A549 (cell line): ENCODE measurements around the gene ZDHHC18. TPM values are rescaled to one million over a fixed set of nuclear protein-coding genes. Genes with fewer than 3 reads are reported as not detected.

Experiments used
- ATAC-seq, 2 experiments: fragments of 200-7000 bp in 1 of 2; fragments of >200 bp in 1 of 2; cut with Nextera tagmentation in 1 of 2; cut with Tn5 transposase in 1 of 2; 3 replicates each; pipeline versions ENCODE4 v1.8.0 to v1.9.1; 2018 to 2020; ENCODE audit warnings: mild to moderate bottlenecking in 1 of 2, moderate library complexity in 1 of 2
- CTCF ChIA-PET: fragments of 300-600 bp; sonication (Branson Sonifier 250); formaldehyde crosslinking; extraction: SDS; loops from one replicate; lab custom pipeline; 2021; ENCODE audit warnings: antibody characterized with exemption, inconsistent platforms; lab: Yijun Ruan, JAX
- POLR2A ChIA-PET: fragments of 350-600 bp; formaldehyde crosslinking; extraction: SDS; loops from one replicate; lab custom pipeline; 2021; ENCODE audit warnings: antibody characterized with exemption, inconsistent platforms; lab: Yijun Ruan, JAX
- DNase-seq, 2 experiments: peaks; one replicate each; pipeline versions ENCODE4 v3.0.0 to v3.0.0-alpha.2; 2011 to 2016; ENCODE audit warnings: low read depth in 1 of 2, low spot score in 1 of 2
- FAIRE-seq: peaks from 2 replicates; lab custom pipeline; 2011; peaks lifted over from hg19 to GRCh38; lab: Jason Lieb, UNC
- H3K27ac ChIP-seq, 2 experiments: fragments of >200 bp; sonication (Bioruptor Twin); formaldehyde crosslinking; 3 replicates each; pipeline ENCODE4 v1.5.1; 2016 to 2017
- H3K4me1 ChIP-seq: fragments of >200 bp; sonication (Bioruptor Twin); formaldehyde crosslinking; 3 replicates; pipeline ENCODE4 v1.6.1; 2016
- H3K4me2 ChIP-seq: fragments of >200 bp; sonication (Bioruptor Twin); formaldehyde crosslinking; 3 replicates; pipeline ENCODE4 v1.6.1; 2016
- H3K4me3 ChIP-seq: fragments of >200 bp; sonication (Bioruptor Twin); formaldehyde crosslinking; 3 replicates; pipeline ENCODE4 v1.5.1; 2016
- H3K9me3 ChIP-seq: fragments of >200 bp; sonication (Bioruptor Twin); formaldehyde crosslinking; 3 replicates; pipeline ENCODE4 v1.6.1; 2016
- ATOH8 ChIP-seq: fragments of 250-450 bp; sonication (Bioruptor Pico); IDR thresholded peaks from 2 replicates; pipeline ENCODE4 v1.5.0; 2020; ENCODE audit warnings: low read depth, mild to moderate bottlenecking, moderate library complexity
- BCL3 ChIP-seq: fragments of >200 bp; sonication (Bioruptor Twin); formaldehyde crosslinking; IDR thresholded peaks from 3 replicates; pipeline ENCODE4 v1.6.1; 2016
- BHLHE40 ChIP-seq: IDR thresholded peaks from 2 replicates; pipeline ENCODE4 v1.6.1; 2012; ENCODE audit warnings: low read depth, low read length, inconsistent platforms
- CBX2 ChIP-seq: fragments of 200-600 bp; sonication (generic); IDR thresholded peaks from 2 replicates; pipeline ENCODE4 v1.6.1; 2016; ENCODE audit warnings: low read depth, mild to moderate bottlenecking, borderline replicate concordance
- CEBPB ChIP-seq, 2 experiments: fragments of >200 bp in 1 of 2; sonication (Bioruptor Twin) in 1 of 2; formaldehyde crosslinking in 1 of 2; IDR thresholded peaks; 2 replicates each; pipeline ENCODE4 v1.6.1; 2012 to 2016
- E2F6 ChIP-seq: IDR thresholded peaks from 2 replicates; pipeline ENCODE4 v1.6.1; 2012; ENCODE audit warnings: low read depth, borderline replicate concordance
- EHF ChIP-seq: fragments of 250-450 bp; sonication (Bioruptor Pico); IDR thresholded peaks from 2 replicates; pipeline ENCODE4 v1.5.0; 2020; ENCODE audit warnings: mild to moderate bottlenecking
- EP300 ChIP-seq, 2 experiments: fragments of >200 bp; sonication (Bioruptor Twin); formaldehyde crosslinking; IDR thresholded peaks; 2 replicates in 1 of 2; 3 replicates in 1 of 2; pipeline ENCODE4 v1.6.1; 2016 to 2017
- ESRRA ChIP-seq: fragments of 150-350 bp; IDR thresholded peaks from 2 replicates; pipeline ENCODE4 v1.6.1; 2014; ENCODE audit warnings: mild to moderate bottlenecking, low read length, borderline replicate concordance
- FOSB ChIP-seq: fragments of 250-450 bp; sonication (Bioruptor Pico); IDR thresholded peaks from 2 replicates; pipeline ENCODE4 v1.5.0; 2020; ENCODE audit warnings: mild to moderate bottlenecking, moderate library complexity
- FOXS1 ChIP-seq: fragments of 250-450 bp; sonication (Bioruptor Pico); IDR thresholded peaks from 2 replicates; pipeline ENCODE4 v1.5.0; 2020; ENCODE audit warnings: mild to moderate bottlenecking, moderate library complexity
- HES2 ChIP-seq: fragments of >200 bp; sonication (Bioruptor Twin); formaldehyde crosslinking; IDR thresholded peaks from 2 replicates; pipeline ENCODE4 v1.6.1; 2016
- HEYL ChIP-seq: fragments of 250-450 bp; sonication (Bioruptor Pico); IDR thresholded peaks from 2 replicates; pipeline ENCODE4 v1.8.0; 2021; ENCODE audit warnings: mild to moderate bottlenecking, moderate library complexity
- JUN ChIP-seq, 2 experiments: fragments of >200 bp; sonication (Bioruptor Twin); formaldehyde crosslinking; IDR thresholded peaks; 2 replicates in 1 of 2; 3 replicates in 1 of 2; pipeline ENCODE4 v1.6.1; 2016 to 2017
- JUNB ChIP-seq: fragments of >200 bp; sonication (Bioruptor Twin); formaldehyde crosslinking; IDR thresholded peaks from 2 replicates; pipeline ENCODE4 v1.6.1; 2016
- KDM5A ChIP-seq: fragments of 200-600 bp; sonication (generic); IDR thresholded peaks from 2 replicates; pipeline ENCODE4 v1.6.1; 2016; ENCODE audit warnings: antibody characterized with exemption, mild to moderate bottlenecking
- MAFK ChIP-seq: fragments of 450-650 bp; IDR thresholded peaks from 2 replicates; pipeline ENCODE4 v1.6.1; 2014; ENCODE audit not compliant: partially characterized antibody
- MAX ChIP-seq: IDR thresholded peaks from 2 replicates; pipeline ENCODE4 v1.6.1; 2012
- MYC ChIP-seq: IDR thresholded peaks from 2 replicates; pipeline ENCODE4 v1.6.1; 2012; ENCODE audit warnings: mild to moderate bottlenecking, inconsistent platforms, low read length, improper control_type of control experiment, borderline replicate concordance
- PHF8 ChIP-seq: fragments of 200-600 bp; sonication (generic); IDR thresholded peaks from 2 replicates; pipeline ENCODE4 v1.6.1; 2016; ENCODE audit warnings: low read depth, mild to moderate bottlenecking, antibody characterized with exemption, moderate library complexity, borderline replicate concordance
- POLR2A ChIP-seq: IDR thresholded peaks from 2 replicates; pipeline ENCODE4 v1.6.1; 2012; ENCODE audit warnings: mild to moderate bottlenecking, low read length
- RCOR1 ChIP-seq: fragments of 150-350 bp; IDR thresholded peaks from 2 replicates; pipeline ENCODE4 v1.6.1; 2014; ENCODE audit warnings: antibody characterized with exemption, low read length, low read depth
- REST ChIP-seq: fragments of 200-600 bp; sonication (generic); IDR thresholded peaks from 2 replicates; pipeline ENCODE4 v1.6.1; 2016; ENCODE audit warnings: antibody characterized with exemption, mild to moderate bottlenecking, moderate library complexity
- RFX5 ChIP-seq: fragments of 450-650 bp; IDR thresholded peaks from 2 replicates; pipeline ENCODE4 v1.7.1; 2014; ENCODE audit warnings: antibody characterized with exemption, mild to moderate bottlenecking, moderate library complexity
- RNF2 ChIP-seq: fragments of 200-600 bp; sonication (generic); IDR thresholded peaks from 2 replicates; pipeline ENCODE4 v1.6.1; 2016; ENCODE audit warnings: low read depth, mild to moderate bottlenecking, antibody characterized with exemption, moderate library complexity, borderline replicate concordance
- TFCP2L1 ChIP-seq: fragments of 250-450 bp; sonication (Bioruptor Pico); IDR thresholded peaks from 2 replicates; pipeline ENCODE4 v1.5.0; 2021; ENCODE audit warnings: mild to moderate bottlenecking
- ZC3H11A ChIP-seq: fragments of 450-650 bp; IDR thresholded peaks from 2 replicates; pipeline ENCODE4 v1.6.1; 2014; ENCODE audit warnings: antibody characterized with exemption, mild to moderate bottlenecking
- ZFP36 ChIP-seq: fragments of 450-650 bp; IDR thresholded peaks from 2 replicates; pipeline ENCODE4 v1.6.1; 2014; ENCODE audit warnings: borderline replicate concordance; ENCODE audit not compliant: partially characterized antibody
- ZNF302 ChIP-seq: fragments of 250-450 bp; sonication (Bioruptor Pico); IDR thresholded peaks from 2 replicates; pipeline ENCODE4 v1.9.0; 2021; ENCODE audit warnings: inconsistent platforms, mild to moderate bottlenecking, moderate library complexity
- ZSCAN20 ChIP-seq: fragments of 250-450 bp; sonication (Bioruptor Pico); IDR thresholded peaks from 2 replicates; pipeline ENCODE4 v1.8.0; 2022; ENCODE audit warnings: mild to moderate bottlenecking, moderate library complexity
- WGBS: methylation state at CpG from one replicate; pipeline ENCODE4 v1.1.6; 2017; ENCODE audit errors: missing lambda C conversion rate; 5-methylcytosine and 5-hydroxymethylcytosine counted together
- polyA plus RNA-seq, 4 experiments: library from polyadenylated mRNA; depleted of rRNA in 3 of 4; stranded (reverse); fragments of >200 nt; fragmentation: RNase III in 1 of 4; extraction: RNeasy Plus Mini Kit Qiagen cat#74134 plus additional on column Dnase treatment in 1 of 4; gene quantifications; 2 replicates in 3 of 4; 3 replicates in 1 of 4; pipeline ENCODE4 v1.2.3, GENCODE V29; 2011 to 2017

Gene ZDHHC18
- polyA plus RNA-seq, 2 of the 4 experiments (the other 2 are of a cell fraction), result 16.2 to 20.0 TPM

- DNase-seq (no peak), FAIRE-seq (no peak), ATAC-seq (peak; percentile 51 to 57)
- ChIA-PET POLR2A (interaction anchor here (0.9 to 3.8 kb wide), 8 partner anchors 78 to 315 kb away, joined by 3 to 28 read pairs (median 4); partner anchors contain the start of gene HMGN2), CTCF (interaction anchor here (2.0 to 6.2 kb wide), 5 partner anchors 89 to 185 kb away, joined by 13 to 215 read pairs (median 35); no protein-coding TSS in a partner anchor)
- Histone ChIP-seq H3K27ac (peak overlapping the region; percentile 84 to 100), H3K4me1 (peaks cover 49% of the 10 kb centered on the region), H3K4me3 (peak overlapping the region; percentile 68), H3K9me3 (no peaks in the 10 kb centered on the region), H3K4me2 (peak overlapping the region; percentile 94)
- WGBS, result 5% methylated on average over 9 of the region's 11 CpGs
- TF ChIP-seq ZC3H11A, result peak; percentile 7; the same call in 1 of the 2 replicates
- TF ChIP-seq HES2, result no peak
Observed at GRCh38 chr1:26787381-26787705, 39.1 kb upstream of the ZDHHC18 start.

GRCh38 chr1:26787706-26788514 is 38.6 kb upstream of the ZDHHC18 start, which contains the start of gene PIGV:
TSS of gene PIGV (plus strand) at chr1:26787950. CDS start at chr1:26790816, 2,866 bp downstream.
- Histone ChIP-seq H3K4me1 (peaks cover 43% of the 10 kb centered on the region), H3K9me3 (no peaks in the 10 kb centered on the region), H3K27ac (peak within 1 kb of the TSS; percentile 84 to 100), H3K4me2 (peak within 1 kb of the TSS; percentile 98), H3K4me3 (peak within 1 kb of the TSS; percentile 68)
- ChIA-PET POLR2A (interaction anchor here (0.6 to 3.8 kb wide), 10 partner anchors 77 to 316 kb away, joined by 3 to 28 read pairs (median 4); partner anchors contain the start of gene HMGN2), CTCF (interaction anchor here (0.6 to 6.2 kb wide), 33 partner anchors 9 to 258 kb away, joined by 3 to 215 read pairs (median 6); no protein-coding TSS in a partner anchor)
- peak; percentile 76 to 78 for DNase-seq
- WGBS, result 3% methylated on average over 6 of the region's 63 CpGs
- peak; percentile 87 to 88 for ATAC-seq
- no peak for FAIRE-seq
- TF ChIP-seq JUNB (no peak), RFX5 (no peak), MAFK (no peak), ZC3H11A (no peak), ZSCAN20 (no peak), FOSB (no peak), EP300 (IDR thresholded peaks at IDR 0.05) (no peak), KDM5A (no peak), CBX2 (no peak), HES2 (no peak), ZNF302 (no peak), JUN (IDR thresholded peaks at IDR 0.05) (peak; percentile 28 to 78; a peak in 3 of 5 replicates), ESRRA (no peak), RCOR1 (no peak), FOXS1 (no peak), MYC (no peak), BCL3 (peak; percentile 34; the same call in 1 of the 3 replicates), BHLHE40 (no peak), MAX (peak; percentile 61), REST (no peak), E2F6 (peak; percentile 78; the same call in 1 of the 2 replicates), POLR2A (peak; percentile 57), ATOH8 (CRISPR knock-in tag) (no peak), ZFP36 (no peak), CEBPB (IDR thresholded peaks at IDR 0.05) (no peak), TFCP2L1 (no peak; the same call in 1 of the 2 replicates), EHF (no peak), HEYL (no peak), RNF2 (no peak), PHF8 (peak; percentile 53)
